Measurements from ENCODE around the gene HECW1.
"Not testable (repeated sequence)": the region's sequence is repeated elsewhere in the genome, so short reads cannot be mapped to it uniquely, and the experiment has no call there.

Gene HECW1

DNA sequence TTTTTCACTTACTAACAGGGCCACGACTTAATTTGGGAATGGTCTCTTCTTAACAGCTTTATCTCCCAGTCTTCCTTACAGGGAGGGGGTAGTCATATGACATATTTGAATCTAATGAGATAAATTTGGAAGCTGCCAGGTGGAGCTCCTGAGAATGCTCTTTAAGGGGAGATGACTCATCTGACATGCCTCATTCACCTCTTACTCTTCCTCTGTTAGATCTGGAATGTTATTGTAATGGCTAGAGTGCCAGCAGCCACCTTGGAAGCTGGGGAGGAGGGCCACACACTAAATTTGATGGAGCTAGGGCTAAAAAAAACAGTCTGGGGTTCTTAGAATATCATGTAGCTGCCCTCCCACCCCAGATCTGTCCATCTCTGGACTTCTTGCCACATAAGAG, 22.7 kb downstream of the HECW1 start:
- TF ChIP-seq, protein P1, sequence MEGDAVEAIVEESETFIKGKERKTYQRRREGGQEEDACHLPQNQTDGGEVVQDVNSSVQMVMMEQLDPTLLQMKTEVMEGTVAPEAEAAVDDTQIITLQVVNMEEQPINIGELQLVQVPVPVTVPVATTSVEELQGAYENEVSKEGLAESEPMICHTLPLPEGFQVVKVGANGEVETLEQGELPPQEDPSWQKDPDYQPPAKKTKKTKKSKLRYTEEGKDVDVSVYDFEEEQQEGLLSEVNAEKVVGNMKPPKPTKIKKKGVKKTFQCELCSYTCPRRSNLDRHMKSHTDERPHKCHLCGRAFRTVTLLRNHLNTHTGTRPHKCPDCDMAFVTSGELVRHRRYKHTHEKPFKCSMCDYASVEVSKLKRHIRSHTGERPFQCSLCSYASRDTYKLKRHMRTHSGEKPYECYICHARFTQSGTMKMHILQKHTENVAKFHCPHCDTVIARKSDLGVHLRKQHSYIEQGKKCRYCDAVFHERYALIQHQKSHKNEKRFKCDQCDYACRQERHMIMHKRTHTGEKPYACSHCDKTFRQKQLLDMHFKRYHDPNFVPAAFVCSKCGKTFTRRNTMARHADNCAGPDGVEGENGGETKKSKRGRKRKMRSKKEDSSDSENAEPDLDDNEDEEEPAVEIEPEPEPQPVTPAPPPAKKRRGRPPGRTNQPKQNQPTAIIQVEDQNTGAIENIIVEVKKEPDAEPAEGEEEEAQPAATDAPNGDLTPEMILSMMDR (conservative IDR thresholded peaks at IDR 0.05; ENCODE audit: low read depth, low read length): no peak
- H3K4me3 ChIP-seq (ENCODE audit: low read length): no peak overlapping the region
- no peak for DNase-seq (ENCODE audit: low read depth)

DNA sequence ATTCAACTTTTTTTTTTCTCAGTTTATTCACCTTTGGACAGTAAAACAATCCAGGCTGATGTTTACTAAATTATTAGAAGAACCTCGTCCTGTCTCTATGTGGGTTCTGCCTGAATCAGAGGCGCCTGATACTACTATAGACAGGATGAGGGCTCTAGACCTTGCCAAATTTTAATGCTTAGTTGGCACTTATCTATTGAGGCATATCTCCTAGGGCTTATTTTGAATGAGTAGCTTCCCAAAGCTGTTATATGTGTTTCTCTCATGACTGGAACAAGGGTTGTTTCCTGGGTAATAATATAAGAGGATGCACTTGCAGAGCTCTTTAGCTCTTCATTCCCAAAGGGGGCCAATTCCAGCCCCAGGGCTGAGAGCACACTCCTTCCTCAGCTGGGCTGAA, 23.6 kb downstream of the HECW1 start:
- no peak for DNase-seq (ENCODE audit: low read depth)
- TF ChIP-seq, protein P1 (conservative IDR thresholded peaks at IDR 0.05; ENCODE audit: low read depth, low read length): no peak
- H3K4me3 ChIP-seq (ENCODE audit: low read length): no peak overlapping the region

DNA sequence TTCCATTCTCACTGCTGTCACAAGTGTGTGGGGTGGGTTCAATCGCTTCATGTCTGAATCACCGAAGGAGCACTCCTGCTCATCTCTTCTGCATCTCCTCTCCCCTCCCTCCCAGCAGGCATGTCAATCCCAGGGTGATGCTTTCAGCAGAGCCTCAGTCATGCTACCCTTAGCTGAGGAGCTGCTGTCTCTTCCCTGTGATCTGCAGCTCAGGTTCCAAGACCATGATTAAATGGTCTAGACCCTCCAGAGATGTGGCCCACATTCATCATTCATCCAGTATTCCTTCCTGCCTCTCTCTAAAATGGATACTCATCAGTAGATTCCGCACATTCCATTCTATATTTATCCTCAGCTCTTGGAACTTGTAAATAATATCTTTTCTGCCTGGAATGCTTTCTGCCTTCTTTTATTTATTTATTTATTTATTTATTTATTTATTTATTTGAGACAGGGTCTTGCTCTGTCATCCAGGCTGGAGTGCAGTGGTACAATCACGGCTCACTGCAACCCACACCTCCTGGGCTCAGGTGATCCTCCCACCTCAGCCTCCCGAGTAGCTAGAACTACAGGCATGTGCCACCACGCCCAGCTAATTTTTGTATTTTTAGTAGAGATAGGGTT, 24.8 kb downstream of the HECW1 start:
- not testable (repeated sequence) for H3K4me3 ChIP-seq (ENCODE audit: low read length)
- DNase-seq (ENCODE audit: low read depth): peak; percentile 2

DNA sequence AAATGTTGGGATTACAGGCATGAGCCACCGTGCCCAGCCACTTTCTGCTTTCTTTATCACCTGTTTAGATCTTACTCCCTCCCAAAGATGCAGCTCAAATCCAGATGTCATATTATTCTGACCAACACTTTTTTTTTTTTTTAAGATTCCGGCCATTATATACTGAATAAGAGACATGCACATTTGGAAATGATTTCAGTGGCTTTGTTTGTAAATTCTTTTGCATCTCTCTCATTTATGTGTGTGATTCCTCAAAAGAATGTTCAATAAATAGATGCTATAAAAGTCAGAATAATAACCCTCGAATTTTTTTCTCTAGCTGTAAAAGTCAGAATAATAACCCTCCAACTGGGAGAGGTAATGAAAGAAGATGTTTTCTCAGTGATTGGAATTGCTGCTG, 25.4 kb downstream of the HECW1 start:
- no peak overlapping the region for H3K4me3 ChIP-seq (ENCODE audit: low read length)
- no peak for DNase-seq (ENCODE audit: low read depth)
- TF ChIP-seq, protein P1 (conservative IDR thresholded peaks at IDR 0.05; ENCODE audit: low read depth, low read length): no peak

DNA sequence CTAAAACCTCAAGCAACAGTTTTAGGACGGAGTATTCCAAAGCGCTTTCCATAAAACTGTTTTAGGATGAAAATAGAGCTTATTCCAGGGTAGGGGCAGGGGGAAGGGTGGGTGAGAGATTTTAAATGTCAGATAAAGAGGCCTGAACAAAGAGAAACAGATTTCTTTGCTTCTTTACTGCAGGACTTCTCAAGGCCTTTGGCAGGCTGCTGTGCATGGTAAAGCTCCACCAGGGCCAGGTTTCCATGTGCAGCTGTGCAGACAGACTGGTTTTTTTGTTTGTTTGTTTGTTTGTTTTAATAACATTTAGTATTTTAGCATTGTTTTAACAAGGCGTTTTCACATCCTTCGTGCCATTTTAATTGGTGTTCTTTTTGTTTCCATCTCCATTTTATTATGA, 26.3 kb downstream of the HECW1 start:
- DNase-seq (ENCODE audit: low read depth): no peak
- TF ChIP-seq, protein P1 (conservative IDR thresholded peaks at IDR 0.05; ENCODE audit: low read depth, low read length): no peak

DNA sequence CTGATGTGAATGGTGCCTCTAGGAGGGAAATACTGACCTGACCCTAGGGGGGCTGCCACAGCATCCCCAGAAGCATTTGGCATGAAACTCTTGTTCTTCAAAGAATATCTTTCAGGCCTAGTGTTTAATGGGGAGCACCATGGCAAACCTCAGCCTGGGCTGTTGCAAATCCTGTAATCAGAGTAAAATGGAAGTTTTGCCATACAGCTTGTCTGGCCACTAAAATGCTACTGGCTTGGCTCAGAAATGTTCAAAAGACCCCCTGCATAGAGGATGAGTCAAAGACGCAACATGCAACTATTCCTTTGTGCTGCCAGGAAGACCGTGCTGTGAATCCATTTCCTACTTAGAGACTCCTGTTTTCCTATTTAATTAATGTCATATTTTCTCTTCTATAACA, 26.7 kb downstream of the HECW1 start:
- DNase-seq (ENCODE audit: low read depth): no peak
- no peak overlapping the region for H3K4me3 ChIP-seq (ENCODE audit: low read length)
- TF ChIP-seq, protein P1 (conservative IDR thresholded peaks at IDR 0.05; ENCODE audit: low read depth, low read length): no peak

More for the DNA sequence above, 26.3 kb downstream of the HECW1 start:
- no peak overlapping the region for H3K4me3 ChIP-seq (ENCODE audit: low read length)

DNA sequence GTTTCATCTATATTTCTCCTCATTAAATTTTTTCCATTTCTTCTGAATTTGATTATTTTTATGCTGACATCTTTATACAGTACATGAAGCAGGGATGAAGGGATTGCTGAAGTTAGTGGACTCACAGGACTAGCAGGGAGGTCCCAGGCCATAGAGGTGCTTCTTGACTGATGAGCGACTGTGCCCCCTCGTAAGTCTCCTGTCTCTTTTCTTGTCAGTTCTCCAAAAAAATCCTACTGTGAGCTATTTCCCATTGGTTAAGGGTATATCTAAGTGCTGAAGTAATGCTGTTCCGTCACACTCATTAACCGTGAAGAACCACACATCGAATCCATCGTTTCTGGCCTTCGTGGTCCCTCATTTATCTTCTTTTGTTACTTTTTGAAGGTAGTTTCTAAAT, 27.7 kb downstream of the HECW1 start:
- no peak overlapping the region for H3K4me3 ChIP-seq (ENCODE audit: low read length)
- DNase-seq (ENCODE audit: low read depth): no peak
- TF ChIP-seq, protein P1 (conservative IDR thresholded peaks at IDR 0.05; ENCODE audit: low read depth, low read length): no peak

Data from retinal pigment epithelial cell (primary cell).